NCI-H1105 treated with DMSO at 0.1 percent for 48 hours (cell line): ENCODE data around the gene HAP1.
A peak's percentile ranks its signal among the peaks of the same experiment; 100 is the strongest.
"Not testable (repeated sequence)": the region's sequence is repeated elsewhere in the genome, so short reads cannot be mapped to it uniquely, and the experiment has no call there.

ENCODE experiments used
- DNase-seq: peaks from one replicate; lab custom pipeline; 2025; lab: John Stamatoyannopoulos, UW

HAP1 gene

DNA sequence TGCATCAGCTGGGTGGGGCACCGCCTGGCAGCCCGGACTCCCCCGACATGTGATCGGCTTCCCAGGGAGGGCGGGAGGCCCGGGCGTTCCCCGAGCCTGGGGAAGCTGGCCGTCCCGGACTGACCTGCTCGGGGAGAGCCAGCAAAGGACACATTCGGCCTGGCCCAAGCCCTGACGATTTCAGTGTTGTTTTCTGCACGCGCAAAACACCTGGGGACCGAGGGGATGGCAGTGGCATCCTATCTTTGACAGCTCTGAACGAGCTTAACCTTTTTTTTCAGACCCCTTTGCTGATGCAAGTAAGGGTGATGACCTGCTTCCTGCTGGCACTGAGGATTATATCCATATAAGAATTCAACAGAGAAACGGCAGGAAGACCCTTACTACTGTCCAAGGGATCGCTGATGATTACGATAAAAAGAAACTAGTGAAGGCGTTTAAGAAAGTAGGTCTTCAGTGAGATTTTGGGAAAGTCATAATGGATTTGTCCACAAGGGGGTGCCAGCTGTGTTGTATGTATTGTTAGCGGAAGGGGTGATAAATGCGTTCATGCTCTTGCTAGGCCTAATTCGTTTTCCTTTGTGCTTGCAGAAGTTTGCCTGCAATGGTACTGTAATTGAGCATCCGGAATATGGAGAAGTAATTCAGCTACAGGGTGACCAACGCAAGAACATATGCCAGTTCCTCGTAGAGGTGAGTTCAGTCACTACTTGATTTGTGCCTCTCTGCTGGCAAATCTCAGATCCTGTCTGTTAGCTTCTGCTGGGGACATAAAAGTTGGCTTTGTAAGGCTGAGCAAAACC is 44.7 kb downstream of the HAP1 start:
- no peak for DNase-seq

DNA sequence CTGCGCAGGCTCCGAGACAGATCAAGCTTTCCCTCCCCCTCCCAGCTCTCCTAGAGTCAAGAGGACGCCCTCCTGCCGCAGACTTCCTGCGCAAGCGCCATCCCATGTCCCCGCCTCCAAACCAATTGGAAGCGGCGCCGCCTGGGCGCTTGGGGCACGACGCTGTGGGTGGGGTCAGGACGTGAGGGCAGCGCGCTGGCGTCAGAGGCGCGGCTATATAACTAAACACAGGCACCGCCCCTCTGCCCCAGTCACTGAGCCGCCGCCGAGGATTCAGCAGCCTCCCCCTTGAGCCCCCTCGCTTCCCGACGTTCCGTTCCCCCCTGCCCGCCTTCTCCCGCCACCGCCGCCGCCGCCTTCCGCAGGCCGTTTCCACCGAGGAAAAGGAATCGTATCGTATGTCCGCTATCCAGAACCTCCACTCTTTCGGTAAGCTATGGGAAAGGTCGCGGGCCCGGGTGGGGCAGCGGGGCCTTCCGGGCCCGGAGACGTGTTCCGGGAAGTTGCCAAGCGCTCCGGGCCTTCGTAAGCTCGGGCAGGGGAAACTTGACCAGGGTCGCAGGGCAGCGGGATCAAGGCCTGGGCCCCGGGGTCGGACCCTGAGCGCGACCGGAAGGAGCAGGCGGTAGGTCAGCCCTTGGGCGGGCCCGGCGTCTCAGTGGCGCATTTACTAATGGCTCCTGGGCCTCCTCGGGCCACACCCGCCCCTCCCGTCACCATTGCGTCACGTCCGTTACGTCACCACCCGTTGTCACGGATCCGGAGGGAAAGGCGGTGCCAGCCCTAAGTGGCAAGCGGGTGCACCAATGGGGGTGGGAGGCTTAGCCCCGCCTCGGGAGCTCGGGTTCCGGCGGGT is 45.6 kb downstream of the HAP1 start, which contains the start of gene EIF1:
TSS of gene EIF1 (plus strand) at position 245 of the 856 bp plus-strand sequence. CDS start at position 399, 154 bp downstream.
- DNase-seq = peak; percentile 98

DNA sequence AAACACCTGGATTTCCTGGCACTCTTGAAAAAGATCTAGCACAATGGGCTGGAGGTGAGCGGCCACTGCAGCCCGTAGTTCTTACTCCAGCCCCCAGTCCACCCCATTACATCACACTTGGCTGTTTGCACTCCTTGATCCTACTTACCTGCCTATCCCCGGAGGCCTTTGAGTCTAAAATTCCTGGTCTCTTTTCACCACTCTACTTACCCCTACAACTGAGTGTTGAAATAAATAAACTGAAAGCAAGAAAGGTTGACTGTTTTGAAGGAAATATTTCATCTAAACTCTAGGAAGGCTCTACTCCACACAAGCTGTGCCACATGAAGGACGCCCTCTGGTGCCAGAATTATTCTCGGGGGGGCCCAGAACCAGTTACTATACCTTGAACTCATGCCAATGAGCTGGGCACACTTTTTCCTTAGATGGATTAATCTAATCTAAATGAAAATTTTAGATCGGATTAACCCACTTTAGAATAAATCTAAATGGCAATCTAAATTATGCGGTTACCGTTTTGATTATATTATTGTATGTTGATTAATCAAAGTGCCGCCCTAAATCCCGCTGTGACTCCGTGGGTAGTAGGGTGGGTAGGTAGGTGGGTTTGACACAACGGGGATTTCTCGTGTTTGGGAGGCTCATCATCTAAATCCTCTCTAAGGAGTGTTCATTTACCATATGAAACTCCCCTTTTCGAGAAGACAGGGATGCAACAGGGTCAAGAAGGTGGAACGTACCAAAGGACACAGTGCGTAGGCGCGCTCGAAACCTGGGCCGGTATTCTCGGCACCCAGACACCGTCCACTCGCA is 46.4 kb downstream of the HAP1 start:
- peak; percentile 52 for DNase-seq

DNA sequence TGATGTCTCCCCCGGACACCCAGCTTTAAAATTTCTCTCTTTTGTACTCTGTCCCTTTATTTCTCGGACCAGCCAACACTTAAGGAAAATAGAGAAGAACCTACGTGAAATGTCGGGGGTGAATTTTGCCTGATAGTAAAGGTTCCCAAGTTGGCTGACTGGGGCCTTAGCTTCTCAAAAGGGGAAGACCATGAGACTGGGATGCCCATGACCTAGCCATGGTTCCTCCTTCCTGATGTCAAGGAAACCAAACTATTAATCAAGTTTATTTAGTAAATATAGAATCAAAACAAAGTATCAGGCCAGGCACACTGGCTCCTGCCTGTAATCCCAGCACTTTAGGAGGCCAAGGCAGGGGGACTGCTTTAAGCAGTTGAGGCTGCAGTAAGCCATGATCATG is 48.2 kb downstream of the HAP1 start:
- no peak for DNase-seq

DNA sequence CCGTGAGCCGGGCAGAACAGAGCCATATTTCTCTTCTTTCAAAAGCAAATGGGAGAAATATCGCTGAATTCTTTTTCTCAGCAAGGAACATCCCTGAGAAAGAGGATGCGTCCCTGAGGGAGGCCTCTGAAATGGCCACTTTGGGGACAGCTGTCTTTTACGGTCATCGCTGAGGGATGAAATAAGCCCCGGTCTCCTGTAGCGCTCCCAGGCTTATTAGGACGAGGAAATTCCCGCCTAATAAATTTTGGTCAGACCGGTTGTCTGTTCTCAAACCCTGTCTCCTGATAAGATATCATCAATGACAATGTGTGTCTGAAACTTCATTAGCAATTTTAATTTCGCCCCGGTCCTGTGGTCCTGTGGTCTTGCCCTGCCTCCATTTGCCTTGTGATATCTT is 48.7 kb downstream of the HAP1 start:
- not testable (repeated sequence) for DNase-seq

DNA sequence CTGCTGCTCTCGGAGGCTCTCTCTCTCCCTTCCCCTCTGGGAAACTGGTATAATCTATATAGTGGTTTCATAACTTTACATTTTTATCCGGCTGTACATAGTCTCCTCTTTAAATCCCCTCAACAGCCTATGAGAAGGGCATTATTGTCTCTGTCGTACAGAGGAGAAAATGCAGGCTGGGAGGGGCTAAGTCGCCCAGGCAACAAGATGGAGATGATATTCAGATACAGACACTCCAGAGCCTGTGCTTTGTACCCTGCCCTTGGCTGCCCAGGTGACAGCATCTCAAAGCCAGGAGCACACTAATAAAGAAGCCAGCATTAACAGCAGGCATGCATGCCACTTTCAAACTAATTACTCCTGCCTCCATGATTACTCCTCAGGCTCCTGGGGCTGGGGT is 50.4 kb downstream of the HAP1 start:
- DNase-seq = no peak

DNA sequence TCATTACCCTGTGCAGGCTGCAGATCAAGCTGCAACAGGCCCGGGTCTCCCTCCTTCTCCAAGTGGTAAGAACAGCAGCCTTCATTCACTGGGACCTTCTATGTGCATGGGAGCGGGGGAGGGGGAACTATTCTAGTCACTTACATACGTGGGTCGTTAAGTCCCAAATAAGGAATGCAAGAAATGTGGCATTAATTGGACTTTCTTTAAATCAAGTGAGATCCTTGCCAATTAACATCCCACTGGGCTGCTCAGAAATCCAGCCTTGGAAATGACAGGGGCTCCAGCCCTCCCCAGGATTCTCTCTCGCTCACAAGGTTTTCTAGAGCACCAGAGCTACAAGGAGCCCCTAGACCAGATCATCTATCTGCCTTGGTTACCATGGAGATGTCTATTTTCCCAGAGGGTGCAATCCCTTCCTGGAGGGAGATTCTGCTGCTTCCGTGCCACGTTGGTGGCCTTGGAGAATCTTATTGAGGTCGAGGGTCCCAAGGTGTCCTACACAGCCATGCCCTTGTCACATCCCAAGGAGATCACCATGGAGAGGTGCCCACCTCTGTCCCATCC is 50.9 kb downstream of the HAP1 start:
- no peak for DNase-seq

DNA sequence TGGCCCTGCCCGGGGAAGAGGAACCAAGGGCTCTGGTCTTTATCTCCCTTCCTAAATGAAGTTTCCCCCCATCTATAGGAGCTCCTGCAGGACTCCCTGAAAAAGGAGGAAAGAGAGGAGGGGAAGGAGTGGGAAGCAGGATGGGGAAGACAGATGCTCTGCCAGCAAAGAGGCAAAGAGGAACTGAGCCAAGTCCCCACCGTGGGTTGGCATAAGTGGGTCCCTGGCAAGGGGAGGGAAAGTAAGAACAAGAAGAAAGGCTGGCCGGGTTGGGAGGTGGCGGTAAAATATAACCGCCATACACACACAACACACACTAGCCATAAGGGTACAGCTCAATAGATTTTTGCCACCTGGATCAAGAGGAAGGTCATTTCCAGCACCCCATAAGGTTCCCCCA is 51.8 kb downstream of the HAP1 start:
- DNase-seq = no peak

DNA sequence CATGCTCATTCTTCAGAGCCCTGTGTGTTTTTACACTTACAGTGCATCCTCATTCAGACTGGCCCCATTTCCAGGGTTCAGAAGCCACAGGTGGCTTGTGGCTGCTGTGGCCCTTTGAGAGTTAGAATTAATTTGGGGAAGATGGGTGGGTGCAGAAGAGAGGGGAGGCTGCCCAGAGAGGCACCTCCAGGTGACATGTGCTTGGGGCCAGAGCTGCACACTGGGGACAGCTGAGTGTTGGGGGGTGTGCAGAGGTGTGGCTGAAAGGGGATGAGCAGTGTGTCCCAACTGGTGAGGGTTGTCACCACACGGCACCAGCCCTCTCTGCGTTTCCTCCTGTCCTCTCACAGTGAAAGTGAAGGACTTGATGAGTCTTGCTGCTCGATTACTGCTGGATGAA is 52.7 kb downstream of the HAP1 start:
- DNase-seq = no peak

DNA sequence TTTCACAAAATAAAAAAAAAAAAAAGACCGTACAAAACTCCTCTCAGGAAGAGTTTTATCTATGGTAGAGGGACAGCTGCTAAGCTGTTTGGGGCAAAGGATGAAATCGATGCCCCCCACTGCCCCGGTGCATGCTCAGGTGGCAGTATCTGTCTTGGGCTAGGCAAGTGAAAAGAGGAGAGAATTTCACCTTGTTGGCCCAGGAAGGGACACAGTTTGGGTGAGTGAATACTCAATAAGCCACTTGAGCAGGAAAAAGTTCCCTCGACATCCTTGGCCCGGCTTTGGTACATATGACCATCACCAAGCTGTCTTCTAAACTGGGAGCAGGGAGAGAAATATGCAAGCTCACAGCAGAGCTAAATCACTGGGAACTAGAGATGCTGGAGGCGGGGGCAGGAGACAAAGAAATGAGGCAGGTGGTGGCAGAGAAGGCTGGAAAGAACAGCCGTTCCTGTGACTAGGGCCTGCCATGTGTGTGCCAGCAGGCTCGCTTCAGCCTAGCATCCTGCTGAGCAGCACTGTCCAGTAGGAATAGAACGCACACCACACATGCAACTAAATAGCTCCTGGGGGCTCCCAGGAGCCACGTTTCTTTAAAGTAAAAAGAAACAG is 53.9 kb downstream of the HAP1 start:
- no peak for DNase-seq

DNA sequence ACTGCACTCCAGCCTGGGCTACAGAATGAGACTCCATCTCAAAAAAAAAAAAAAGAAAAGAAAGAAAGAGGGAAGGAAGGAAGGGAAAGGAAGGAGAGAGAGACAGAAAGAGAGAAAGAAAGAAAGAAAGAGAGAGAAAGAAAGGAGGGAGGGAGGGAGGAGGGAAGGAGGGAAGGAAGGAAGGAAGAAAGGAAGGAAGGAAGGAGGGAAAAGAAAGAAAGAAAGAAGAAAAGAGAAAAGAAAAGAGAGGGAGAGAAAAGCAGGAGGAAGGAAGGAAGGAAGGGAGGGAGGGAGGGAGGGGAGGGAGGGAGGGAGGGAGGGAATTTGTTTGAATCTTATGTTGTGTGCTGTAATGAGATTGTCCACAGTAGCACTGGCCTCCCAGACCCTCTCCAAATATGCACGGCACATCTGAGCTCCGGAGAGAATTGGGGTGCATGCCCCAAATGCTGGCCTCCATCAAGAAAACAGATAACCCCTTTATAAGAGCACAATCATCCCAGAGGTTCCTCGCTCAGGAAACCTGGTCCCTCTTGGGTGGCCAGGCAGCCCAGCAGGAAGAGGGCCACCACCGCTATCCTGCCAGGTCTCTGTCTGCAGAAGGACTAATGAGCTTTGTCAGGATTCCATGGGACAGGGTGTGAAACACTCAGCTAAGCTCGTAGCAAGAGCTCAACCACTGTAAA is 54.6 kb downstream of the HAP1 start:
- DNase-seq = no peak

DNA sequence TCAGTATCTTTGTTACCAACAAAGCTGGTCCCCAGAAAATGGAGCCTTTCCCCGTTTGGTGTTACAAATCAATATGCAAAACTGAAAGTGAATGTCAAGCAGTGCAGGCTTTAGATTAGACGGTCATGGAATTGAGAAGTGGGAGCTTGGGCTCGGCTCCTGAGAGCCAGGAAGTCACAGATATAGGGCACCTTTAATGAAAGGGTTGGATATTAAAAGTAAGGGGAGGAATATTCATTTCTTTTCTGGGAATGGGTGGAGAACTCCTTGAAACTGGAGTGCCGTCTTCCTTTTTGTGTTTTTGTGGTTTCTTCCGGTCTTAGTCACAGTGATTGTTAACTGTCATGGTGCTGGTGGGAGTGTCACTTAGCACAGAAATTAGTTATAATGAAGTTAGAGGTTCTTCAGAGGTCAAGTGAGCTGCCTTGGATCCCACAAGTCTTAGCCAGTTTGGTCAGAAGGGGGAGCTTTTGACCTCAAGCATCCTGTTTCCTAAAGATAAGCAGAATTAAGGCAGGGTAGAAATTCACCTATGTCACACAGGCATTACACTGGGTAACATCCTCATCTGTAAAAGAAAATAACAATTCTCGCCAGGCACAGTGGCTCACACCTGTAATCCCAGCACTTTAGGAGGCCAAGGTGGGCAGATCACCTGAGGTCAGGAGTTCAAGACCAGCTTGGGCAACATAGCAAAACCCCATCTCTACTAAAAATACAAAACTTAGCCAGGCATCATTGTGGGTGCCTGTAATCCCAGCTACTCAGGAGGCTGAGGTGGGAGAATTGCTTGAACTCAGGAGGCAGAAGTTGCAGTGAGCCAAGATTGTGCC is 55.3 kb downstream of the HAP1 start:
- no peak for DNase-seq

DNA sequence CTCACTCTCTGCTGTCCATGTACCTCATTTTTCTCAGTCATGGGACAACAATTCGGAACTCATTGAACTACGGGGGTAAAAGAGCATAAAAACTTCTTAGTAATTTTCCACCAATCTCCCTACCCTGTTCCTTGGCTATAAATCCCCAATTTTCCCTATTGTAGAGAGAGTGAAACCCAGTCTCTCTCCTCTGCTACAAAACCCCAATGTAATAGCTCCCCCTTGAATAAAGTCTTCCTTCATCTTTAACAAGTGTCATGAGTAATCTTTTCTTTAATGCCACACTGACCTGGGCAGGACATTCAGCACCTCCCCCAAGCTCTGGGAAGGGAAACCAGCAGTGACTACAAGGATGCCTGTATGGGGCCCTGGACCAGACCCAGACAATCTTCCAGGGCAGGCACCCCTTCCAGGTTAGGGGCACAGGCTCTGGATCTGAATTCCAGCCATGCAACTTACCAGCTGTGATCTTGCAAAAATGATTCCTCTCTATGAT is 56.0 kb downstream of the HAP1 start:
- DNase-seq = no peak

DNA sequence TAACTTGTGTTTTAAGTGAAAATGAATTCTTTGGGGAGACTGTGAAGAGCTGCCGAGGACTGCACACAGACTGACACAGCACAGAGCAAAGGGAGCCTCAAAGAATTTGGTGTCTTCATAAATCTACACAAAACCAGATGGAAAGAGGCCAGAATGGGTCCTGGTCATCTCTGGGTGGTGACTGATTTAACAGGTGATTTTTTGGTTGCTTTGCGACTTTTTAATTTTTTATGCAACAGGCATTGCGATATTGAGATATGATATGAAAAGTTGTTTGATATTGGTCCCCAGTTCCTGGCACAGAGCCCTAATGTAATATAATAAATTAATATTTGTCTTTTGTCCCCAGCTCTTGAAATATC is 58.4 kb downstream of the HAP1 start:
- DNase-seq = no peak

DNA sequence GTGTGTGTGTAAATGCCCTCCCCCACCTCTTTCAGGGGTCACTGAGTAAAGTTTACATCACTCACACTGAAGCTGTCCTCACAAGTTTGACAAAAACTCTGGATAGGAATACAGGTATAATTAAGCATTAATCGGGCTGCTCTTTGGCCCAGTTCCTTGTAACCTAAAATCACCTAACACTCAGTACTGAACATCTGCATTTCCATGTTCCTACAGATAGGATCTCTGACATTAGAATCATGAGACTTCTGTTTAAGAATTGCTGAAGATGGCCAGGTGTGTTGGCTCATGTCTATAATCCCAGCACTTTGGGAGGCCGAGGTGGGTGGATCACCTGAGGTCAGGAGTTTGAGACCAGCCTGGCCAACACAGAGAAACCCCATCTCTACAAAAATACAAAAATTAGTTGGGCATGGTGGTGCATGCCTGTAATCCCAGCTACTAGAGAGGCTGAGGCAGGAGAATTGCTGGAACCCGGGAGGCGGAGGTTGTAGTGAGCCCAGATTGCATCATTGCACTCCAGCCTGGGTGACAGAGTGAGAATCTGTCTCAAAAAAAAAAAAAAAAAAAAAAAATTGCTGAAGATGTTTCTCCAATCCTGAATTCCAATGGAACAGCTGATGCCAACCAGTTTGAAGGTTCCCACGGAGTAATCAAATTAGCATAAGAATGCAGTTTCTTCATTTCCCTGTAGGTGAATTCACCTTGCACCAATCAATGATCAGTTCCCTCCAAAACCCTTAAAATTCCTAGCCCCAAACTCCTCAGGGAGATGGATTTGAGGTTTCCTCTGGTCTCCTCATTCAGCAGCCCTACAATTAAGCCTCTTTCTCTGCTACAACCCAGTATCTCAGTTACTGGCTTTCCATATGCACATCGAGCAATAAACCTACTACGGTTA is 59.0 kb downstream of the HAP1 start:
- DNase-seq = not testable (repeated sequence)
